Hepatocyte (in vitro differentiated cells): Measurements from ENCODE around the gene CCDC179.

Experiments used
- EZH2 ChIP-seq: fragments of 200-600 bp; sonication (generic); IDR thresholded peaks from 2 replicates; pipeline ENCODE4 v1.6.1; 2016; ENCODE audit warnings: antibody characterized with exemption, mild to moderate bottlenecking, borderline replicate concordance
- EZH2phosphoT487 ChIP-seq: fragments of 200-600 bp; sonication (generic); IDR thresholded peaks from one replicate; pipeline ENCODE4 v1.6.1; 2018; ENCODE audit warnings: antibody characterized with exemption, mild to moderate bottlenecking, low read depth, moderate library complexity; ENCODE audit not compliant: unreplicated experiment, severe bottlenecking
- TF ChIP-seq, protein P1 (sequence below): fragments of 200-600 bp; sonication (generic); IDR thresholded peaks from 2 replicates; pipeline ENCODE4 v1.5.1; 2016; ENCODE audit warnings: antibody characterized with exemption, mild to moderate bottlenecking; ENCODE audit not compliant: poor library complexity

DNA sequence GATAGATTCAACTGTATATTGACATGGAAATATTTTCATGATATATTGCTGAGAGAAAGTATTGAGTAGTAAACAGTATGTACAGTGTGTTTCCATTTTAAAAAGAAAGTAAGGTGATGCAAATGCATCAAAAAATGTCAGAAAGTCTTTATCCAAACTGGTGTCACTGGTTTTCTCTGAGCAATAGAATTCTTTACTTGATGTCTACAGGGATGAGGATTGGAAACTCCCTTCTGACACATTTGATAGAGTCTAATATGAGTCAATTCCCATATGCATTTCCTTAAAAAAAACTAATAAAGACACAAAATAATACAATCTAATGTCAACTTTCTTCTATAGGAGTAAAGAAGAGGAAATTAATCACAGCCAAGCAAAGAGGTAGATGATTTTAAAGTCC, 18.3 kb upstream of the CCDC179 start:
- TF ChIP-seq, protein P1, sequence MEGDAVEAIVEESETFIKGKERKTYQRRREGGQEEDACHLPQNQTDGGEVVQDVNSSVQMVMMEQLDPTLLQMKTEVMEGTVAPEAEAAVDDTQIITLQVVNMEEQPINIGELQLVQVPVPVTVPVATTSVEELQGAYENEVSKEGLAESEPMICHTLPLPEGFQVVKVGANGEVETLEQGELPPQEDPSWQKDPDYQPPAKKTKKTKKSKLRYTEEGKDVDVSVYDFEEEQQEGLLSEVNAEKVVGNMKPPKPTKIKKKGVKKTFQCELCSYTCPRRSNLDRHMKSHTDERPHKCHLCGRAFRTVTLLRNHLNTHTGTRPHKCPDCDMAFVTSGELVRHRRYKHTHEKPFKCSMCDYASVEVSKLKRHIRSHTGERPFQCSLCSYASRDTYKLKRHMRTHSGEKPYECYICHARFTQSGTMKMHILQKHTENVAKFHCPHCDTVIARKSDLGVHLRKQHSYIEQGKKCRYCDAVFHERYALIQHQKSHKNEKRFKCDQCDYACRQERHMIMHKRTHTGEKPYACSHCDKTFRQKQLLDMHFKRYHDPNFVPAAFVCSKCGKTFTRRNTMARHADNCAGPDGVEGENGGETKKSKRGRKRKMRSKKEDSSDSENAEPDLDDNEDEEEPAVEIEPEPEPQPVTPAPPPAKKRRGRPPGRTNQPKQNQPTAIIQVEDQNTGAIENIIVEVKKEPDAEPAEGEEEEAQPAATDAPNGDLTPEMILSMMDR, result no peak
- TF ChIP-seq EZH2, result no peak
- TF ChIP-seq EZH2phosphoT487, result no peak
